H9 (cell line): ENCODE results near the gene CSRP1. TPM values are rescaled to one million over a fixed set of nuclear protein-coding genes. Genes with fewer than 3 reads are reported as not detected.

Experiments used
- DNase-seq: peaks from one replicate; pipeline ENCODE4 v3.0.0-alpha.2; 2017
- H2AFZ ChIP-seq: one replicate; pipeline ENCODE4 v1.6.1; 2013; ENCODE audit warnings: mild to moderate bottlenecking, low read length, control low read depth, moderate library complexity
- H2AK5ac ChIP-seq: 2 replicates; pipeline ENCODE4 v1.6.1; 2013; ENCODE audit warnings: low read length, control low read depth, mixed read lengths; ENCODE audit not compliant: insufficient read length
- H2BK120ac ChIP-seq: one replicate; pipeline ENCODE4 v1.6.1; 2013; ENCODE audit warnings: low read depth, mild to moderate bottlenecking, low read length, control low read depth, inconsistent platforms; ENCODE audit not compliant: poor library complexity, severe bottlenecking
- H2BK12ac ChIP-seq: 2 replicates; pipeline ENCODE4 v1.6.1; 2013; ENCODE audit warnings: low read length, control low read depth, mixed read lengths, low read depth; ENCODE audit not compliant: insufficient read length
- H2BK15ac ChIP-seq: 2 replicates; pipeline ENCODE4 v1.6.1; 2013; ENCODE audit warnings: low read depth, low read length, control low read depth
- H2BK20ac ChIP-seq: one replicate; pipeline ENCODE4 v1.6.1; 2013; ENCODE audit warnings: low read depth, mild to moderate bottlenecking, low read length, control low read depth, inconsistent platforms; ENCODE audit not compliant: poor library complexity, severe bottlenecking
- H2BK5ac ChIP-seq: 2 replicates; pipeline ENCODE4 v1.6.1; 2013; ENCODE audit warnings: low read length, control low read depth, mixed read lengths; ENCODE audit not compliant: insufficient read length
- H3K14ac ChIP-seq: 2 replicates; pipeline ENCODE4 v1.6.1; 2013; ENCODE audit warnings: low read length, control low read depth; ENCODE audit not compliant: insufficient read depth
- H3K18ac ChIP-seq: 2 replicates; pipeline ENCODE4 v1.6.1; 2013; ENCODE audit warnings: low read depth, mild to moderate bottlenecking, mixed read lengths, low read length, control low read depth; ENCODE audit not compliant: insufficient read length
- H3K23ac ChIP-seq: 2 replicates; pipeline ENCODE4 v1.6.1; 2013; ENCODE audit warnings: low read length, control low read depth, mixed read lengths, low read depth; ENCODE audit not compliant: insufficient read length
- H3K23me2 ChIP-seq: 2 replicates; pipeline ENCODE4 v1.6.1; 2013; ENCODE audit warnings: low read depth, mild to moderate bottlenecking, mixed read lengths, low read length, control low read depth; ENCODE audit not compliant: insufficient read length, poor library complexity, severe bottlenecking
- H3K27ac ChIP-seq: 2 replicates; pipeline ENCODE4 v1.5.1; 2013; ENCODE audit warnings: low read length, control low read depth, mixed read lengths, low read depth; ENCODE audit not compliant: insufficient read length
- H3K27me3 ChIP-seq: 2 replicates; pipeline ENCODE4 v1.6.1; 2013; ENCODE audit warnings: low read length, control low read depth, inconsistent platforms; ENCODE audit not compliant: insufficient read depth
- H3K4ac ChIP-seq: 2 replicates; pipeline ENCODE4 v1.6.1; 2013; ENCODE audit warnings: low read depth, mild to moderate bottlenecking, control low read depth, inconsistent platforms, low read length, moderate library complexity
- H3K4me1 ChIP-seq: 2 replicates; pipeline ENCODE4 v1.6.1; 2013; ENCODE audit warnings: low read length, control low read depth, inconsistent platforms; ENCODE audit not compliant: insufficient read depth
- H3K4me2 ChIP-seq: 2 replicates; pipeline ENCODE4 v1.6.1; 2013; ENCODE audit warnings: low read length, control low read depth, mixed read lengths; ENCODE audit not compliant: insufficient read length, insufficient read depth
- H3K56ac ChIP-seq: 2 replicates; pipeline ENCODE4 v1.6.1; 2013; ENCODE audit warnings: low read depth, mild to moderate bottlenecking, mixed read lengths, low read length, control low read depth; ENCODE audit not compliant: insufficient read length
- H3K79me1 ChIP-seq: 2 replicates; pipeline ENCODE4 v1.6.1; 2013; ENCODE audit warnings: low read depth, mild to moderate bottlenecking, moderate library complexity, low read length, control low read depth, inconsistent platforms; ENCODE audit not compliant: insufficient read depth, poor library complexity, severe bottlenecking
- H3K79me2 ChIP-seq: 2 replicates; pipeline ENCODE4 v1.6.1; 2013; ENCODE audit warnings: low read length, control low read depth, inconsistent platforms; ENCODE audit not compliant: insufficient read depth
- H3K9ac ChIP-seq: 2 replicates; pipeline ENCODE4 v1.6.1; 2013; ENCODE audit warnings: low read length, control low read depth, mixed read lengths; ENCODE audit not compliant: insufficient read length; ENCODE audit errors: extremely low read depth
- H3K9me3 ChIP-seq: one replicate; pipeline ENCODE4 v1.6.1; 2013; ENCODE audit warnings: low read depth, low read length, inconsistent platforms; ENCODE audit not compliant: control insufficient read depth
- H3T11ph ChIP-seq: one replicate; pipeline ENCODE4 v1.6.1; 2013; ENCODE audit warnings: mild to moderate bottlenecking, low read length, control low read depth, inconsistent platforms
- H4K20me1 ChIP-seq: one replicate; pipeline ENCODE4 v1.6.1; 2013; ENCODE audit not compliant: control insufficient read depth, insufficient read length, insufficient read depth
- H4K5ac ChIP-seq: 2 replicates; pipeline ENCODE4 v1.6.1; 2013; ENCODE audit warnings: low read depth, mild to moderate bottlenecking, mixed read lengths, low read length, control low read depth; ENCODE audit not compliant: insufficient read length
- H4K8ac ChIP-seq: replicated peaks from 2 replicates; pipeline ENCODE4 v1.6.1; 2013; ENCODE audit warnings: low read length, control low read depth, mixed read lengths, low read depth; ENCODE audit not compliant: insufficient read length
- H4K91ac ChIP-seq: 2 replicates; pipeline ENCODE4 v1.6.1; 2013; ENCODE audit warnings: low read depth, mild to moderate bottlenecking, moderate library complexity, mixed read lengths, low read length, control low read depth; ENCODE audit not compliant: insufficient read length
- H3K27ac Mint-ChIP-seq, 3 experiments: 2 replicates in 2 of 3; 3 replicates in 1 of 3; pipeline ENCODE4 v1.8.0; 2020 to 2021; ENCODE audit warnings: mixed read lengths in 3 of 3, mild to moderate bottlenecking in 1 of 3, moderate library complexity in 1 of 3
- H3K27me3 Mint-ChIP-seq: 2 replicates; pipeline ENCODE4 v1.8.0; 2021; ENCODE audit warnings: low read depth, mild to moderate bottlenecking, moderate library complexity, mixed read lengths
- H3K36me3 Mint-ChIP-seq, 3 experiments: 2 replicates in 2 of 3; 3 replicates in 1 of 3; pipeline ENCODE4 v1.8.0; 2020 to 2021; ENCODE audit warnings: low read depth in 3 of 3, mixed read lengths in 3 of 3; ENCODE audit not compliant: insufficient read depth in 1 of 3
- H3K4me1 Mint-ChIP-seq, 2 experiments: 2 replicates each; pipeline ENCODE4 v1.8.0; 2020; ENCODE audit warnings: mixed read lengths in 2 of 2
- H3K4me3 Mint-ChIP-seq, 2 experiments: 2 replicates in 1 of 2; 3 replicates in 1 of 2; pipeline ENCODE4 v1.8.0; 2020 to 2021; ENCODE audit warnings: mild to moderate bottlenecking in 2 of 2, mixed read lengths in 2 of 2, moderate library complexity in 1 of 2
- H3K9me3 Mint-ChIP-seq, 2 experiments: 2 replicates in 1 of 2; 3 replicates in 1 of 2; pipeline ENCODE4 v1.8.0; 2020; ENCODE audit warnings: mild to moderate bottlenecking in 2 of 2, mixed read lengths in 2 of 2, moderate library complexity in 1 of 2
- WGBS: extraction: QIAGEN DNeasy Blood & Tissue Kit; methylation state at CpG from one replicate; pipeline ENCODE4 v1.1.7; 2013; ENCODE audit warnings: missing lambda C conversion rate, low lambda C conversion rate, mixed read lengths; ENCODE audit not compliant: insufficient read length; ENCODE audit errors: extremely low coverage; 5-methylcytosine and 5-hydroxymethylcytosine counted together
- total RNA-seq: library from RNA; stranded (reverse); gene quantifications from 2 replicates; pipeline ENCODE4 v1.2.1, GENCODE V29; 2021
- TF ChIP-seq, protein P1 (sequence below): fragments of 200-600 bp; sonication (generic); conservative IDR thresholded peaks from 3 replicates; pipeline ENCODE4 v1.8.0; 2021; ENCODE audit warnings: antibody characterized with exemption, mild to moderate bottlenecking

CSRP1 gene
- total RNA-seq, 1 experiment from 2014 or later, result 0.44 TPM

DNA sequence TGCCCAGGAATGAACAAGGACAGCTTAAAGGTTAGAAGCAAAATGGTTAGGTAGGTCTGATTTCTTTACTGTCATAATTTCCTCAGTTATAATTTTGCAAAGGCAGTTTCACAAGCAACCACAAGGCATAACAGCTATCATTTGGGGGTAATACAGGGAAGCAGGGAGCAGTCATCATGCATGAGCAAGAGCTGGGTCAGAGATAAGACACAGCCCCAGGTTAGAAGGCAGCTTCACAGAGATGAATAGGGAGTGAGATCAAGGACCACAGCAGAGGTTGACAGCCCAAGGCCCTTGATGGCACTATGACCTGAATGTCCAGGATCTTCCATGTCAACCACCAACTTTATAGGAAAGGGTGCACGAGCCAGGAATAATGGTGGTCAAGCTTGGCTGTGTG, 9.0 kb upstream of the CSRP1 start:
- Histone ChIP-seq H3K4me2 (no peak overlapping the region), H3K9me3 (no peaks in the 10 kb centered on the region), H2BK20ac (no peak overlapping the region), H3K18ac (no peak overlapping the region), H4K91ac (no peak overlapping the region), H3K23me2 (no peaks in the 10 kb centered on the region), H3K9ac (no peak overlapping the region), H2BK5ac (no peak overlapping the region), H3K14ac (no peak overlapping the region), H3K27me3 (no peaks in the 10 kb centered on the region), H3K79me1 (no peaks in the 10 kb centered on the region), H2AFZ (no peak overlapping the region), H3K79me2 (no peaks in the 10 kb centered on the region), H3K56ac (no peak overlapping the region), H3T11ph (no peak overlapping the region), H2BK12ac (no peak overlapping the region), H3K4me1 (no peaks in the 10 kb centered on the region; the same call in 1 of the 2 replicates), H3K23ac (no peak overlapping the region), H4K8ac (no peak overlapping the region), H3K4ac (no peak overlapping the region), H2BK15ac (no peak overlapping the region), H2BK120ac (no peak overlapping the region), H4K5ac (no peak overlapping the region), H3K27ac (no peak overlapping the region), H2AK5ac (no peak overlapping the region), H4K20me1 (no peaks in the 10 kb centered on the region)
- H3K4me1 Mint-ChIP-seq, result peaks cover 19 to 20% of the 10 kb centered on the region in 2 experiments
- H3K36me3 Mint-ChIP-seq, result no peaks in the 10 kb centered on the region
- WGBS, result no CpG with 5 or more reads among the region's 1 CpG
- no peak overlapping the region for H3K27ac Mint-ChIP-seq
- DNase-seq, result no peak
- peaks cover 3% of the 10 kb centered on the region; the same call in 1 of the 2 replicates for H3K27me3 Mint-ChIP-seq
- no peaks in the 10 kb centered on the region for H3K9me3 Mint-ChIP-seq
- TF ChIP-seq, protein P1, sequence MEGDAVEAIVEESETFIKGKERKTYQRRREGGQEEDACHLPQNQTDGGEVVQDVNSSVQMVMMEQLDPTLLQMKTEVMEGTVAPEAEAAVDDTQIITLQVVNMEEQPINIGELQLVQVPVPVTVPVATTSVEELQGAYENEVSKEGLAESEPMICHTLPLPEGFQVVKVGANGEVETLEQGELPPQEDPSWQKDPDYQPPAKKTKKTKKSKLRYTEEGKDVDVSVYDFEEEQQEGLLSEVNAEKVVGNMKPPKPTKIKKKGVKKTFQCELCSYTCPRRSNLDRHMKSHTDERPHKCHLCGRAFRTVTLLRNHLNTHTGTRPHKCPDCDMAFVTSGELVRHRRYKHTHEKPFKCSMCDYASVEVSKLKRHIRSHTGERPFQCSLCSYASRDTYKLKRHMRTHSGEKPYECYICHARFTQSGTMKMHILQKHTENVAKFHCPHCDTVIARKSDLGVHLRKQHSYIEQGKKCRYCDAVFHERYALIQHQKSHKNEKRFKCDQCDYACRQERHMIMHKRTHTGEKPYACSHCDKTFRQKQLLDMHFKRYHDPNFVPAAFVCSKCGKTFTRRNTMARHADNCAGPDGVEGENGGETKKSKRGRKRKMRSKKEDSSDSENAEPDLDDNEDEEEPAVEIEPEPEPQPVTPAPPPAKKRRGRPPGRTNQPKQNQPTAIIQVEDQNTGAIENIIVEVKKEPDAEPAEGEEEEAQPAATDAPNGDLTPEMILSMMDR, result no peak
- no peak overlapping the region for H3K4me3 Mint-ChIP-seq
